ENCODE measurements around the gene ARID1B.

- TF ChIP-seq CTCF (IDR thresholded peaks at IDR 0.05; ENCODE audit: poor library complexity) (no peak), EZH2 (IDR thresholded peaks at IDR 0.05; ENCODE audit: borderline replicate concordance) (no peak), EZH2phosphoT487 (IDR thresholded peaks at IDR 0.05; ENCODE audit: low read depth, severe bottlenecking, unreplicated experiment) (no peak)
Measured at GRCh38 chr6:156771761-156772160, 5.4 kb upstream of the ARID1B start.
